ENCODE measurements around the gene RPS4Y2.

GRCh38 chrY:20780104-20780654, 24.3 kb downstream of the RPS4Y2 start:
- no peak for TF ChIP-seq ZNF423 (CRISPR knock-in tag; IDR thresholded peaks at IDR 0.05)
- TF ChIP-seq CTCF (IDR thresholded peaks at IDR 0.05), result no peak
- no peak for TF ChIP-seq JUN (CRISPR knock-in tag; IDR thresholded peaks at IDR 0.05)
- no peak for TF ChIP-seq MAX (CRISPR knock-in tag; IDR thresholded peaks at IDR 0.05)
- no peak for TF ChIP-seq ZNF396 (CRISPR knock-in tag; IDR thresholded peaks at IDR 0.05; ENCODE audit: borderline replicate concordance)
